HEK293 (cell line): ENCODE measurements around the gene SLC2A2.

Experiments used
- YY1 ChIP-seq: fragments of 450-650 bp; formaldehyde crosslinking; IDR thresholded peaks from 2 replicates; pipeline ENCODE4 v1.5.1; 2018; ENCODE audit warnings: missing biosample characterization, missing genetic modification characterization
- ZNF274 ChIP-seq, 2 experiments: fragments of 200-500 bp in 1 of 2; fragments of 450-650 bp in 1 of 2; sonication (Bioruptor generic) in 1 of 2; formaldehyde crosslinking in 1 of 2; IDR thresholded peaks; 2 replicates each; pipeline versions ENCODE4 v1.5.1 to v1.6.1; 2014 to 2016; ENCODE audit warnings: borderline replicate concordance in 1 of 2, inconsistent platforms in 1 of 2, low read length in 1 of 2, missing biosample characterization in 1 of 2, missing genetic modification characterization in 1 of 2
- ZNF510 ChIP-seq: fragments of 450-650 bp; formaldehyde crosslinking; IDR thresholded peaks from 2 replicates; pipeline ENCODE4 v1.5.1; 2018; ENCODE audit warnings: mild to moderate bottlenecking, missing genetic modification characterization, missing biosample characterization; ENCODE audit not compliant: insufficient replicate concordance
- ZNF561 ChIP-seq: fragments of 450-650 bp; IDR thresholded peaks from 2 replicates; pipeline ENCODE4 v1.5.1; 2018; ENCODE audit warnings: missing biosample characterization, missing genetic modification characterization, borderline replicate concordance
- ZNF571 ChIP-seq: fragments of 450-650 bp; formaldehyde crosslinking; IDR thresholded peaks from 2 replicates; pipeline ENCODE4 v1.5.0; 2017; ENCODE audit warnings: missing biosample characterization, missing genetic modification characterization
- TF ChIP-seq, protein P1 (sequence below): fragments of 450-650 bp; formaldehyde crosslinking; IDR thresholded peaks from 2 replicates; pipeline ENCODE4 v1.5.1; 2016; ENCODE audit warnings: missing biosample characterization, missing genetic modification characterization
- TF ChIP-seq, protein P2 (sequence below): fragments of 450-650 bp; formaldehyde crosslinking; IDR thresholded peaks from 2 replicates; pipeline ENCODE4 v1.5.1; 2016; ENCODE audit warnings: missing biosample characterization, missing genetic modification characterization

DNA sequence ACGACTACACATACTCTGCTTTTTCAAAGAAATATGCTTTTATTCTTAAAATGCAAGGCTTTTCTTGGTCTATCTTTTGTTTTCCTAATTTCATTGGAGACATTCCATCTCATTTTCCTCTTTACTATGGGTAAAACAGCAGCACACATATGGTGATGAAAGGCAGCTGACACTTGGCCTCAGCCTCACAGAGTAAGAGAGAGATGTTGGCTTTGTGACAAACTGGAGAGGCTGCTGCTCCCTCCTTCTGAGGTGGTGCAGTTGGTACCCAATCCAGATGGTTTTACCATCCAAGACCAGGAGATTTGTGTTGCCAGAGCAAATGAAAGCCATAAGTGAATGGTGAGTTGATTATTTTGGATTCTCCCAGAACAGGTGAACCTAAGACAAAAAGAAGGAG lies 13.2 kb upstream of the SLC2A2 start:
- TF ChIP-seq, protein P1, sequence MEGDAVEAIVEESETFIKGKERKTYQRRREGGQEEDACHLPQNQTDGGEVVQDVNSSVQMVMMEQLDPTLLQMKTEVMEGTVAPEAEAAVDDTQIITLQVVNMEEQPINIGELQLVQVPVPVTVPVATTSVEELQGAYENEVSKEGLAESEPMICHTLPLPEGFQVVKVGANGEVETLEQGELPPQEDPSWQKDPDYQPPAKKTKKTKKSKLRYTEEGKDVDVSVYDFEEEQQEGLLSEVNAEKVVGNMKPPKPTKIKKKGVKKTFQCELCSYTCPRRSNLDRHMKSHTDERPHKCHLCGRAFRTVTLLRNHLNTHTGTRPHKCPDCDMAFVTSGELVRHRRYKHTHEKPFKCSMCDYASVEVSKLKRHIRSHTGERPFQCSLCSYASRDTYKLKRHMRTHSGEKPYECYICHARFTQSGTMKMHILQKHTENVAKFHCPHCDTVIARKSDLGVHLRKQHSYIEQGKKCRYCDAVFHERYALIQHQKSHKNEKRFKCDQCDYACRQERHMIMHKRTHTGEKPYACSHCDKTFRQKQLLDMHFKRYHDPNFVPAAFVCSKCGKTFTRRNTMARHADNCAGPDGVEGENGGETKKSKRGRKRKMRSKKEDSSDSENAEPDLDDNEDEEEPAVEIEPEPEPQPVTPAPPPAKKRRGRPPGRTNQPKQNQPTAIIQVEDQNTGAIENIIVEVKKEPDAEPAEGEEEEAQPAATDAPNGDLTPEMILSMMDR (tag by site-specific recombination), result no peak
- TF ChIP-seq YY1 (tag by site-specific recombination) (no peak), ZNF510 (tag by site-specific recombination) (no peak), ZNF561 (tag by site-specific recombination) (no peak), ZNF571 (tag by site-specific recombination) (no peak), ZNF274 (IDR thresholded peaks at IDR 0.05; ENCODE audit: low read length) (no peak), ZNF274 (tag by site-specific recombination; IDR thresholded peaks at IDR 0.05; ENCODE audit: borderline replicate concordance) (no peak)
- TF ChIP-seq, protein P2, sequence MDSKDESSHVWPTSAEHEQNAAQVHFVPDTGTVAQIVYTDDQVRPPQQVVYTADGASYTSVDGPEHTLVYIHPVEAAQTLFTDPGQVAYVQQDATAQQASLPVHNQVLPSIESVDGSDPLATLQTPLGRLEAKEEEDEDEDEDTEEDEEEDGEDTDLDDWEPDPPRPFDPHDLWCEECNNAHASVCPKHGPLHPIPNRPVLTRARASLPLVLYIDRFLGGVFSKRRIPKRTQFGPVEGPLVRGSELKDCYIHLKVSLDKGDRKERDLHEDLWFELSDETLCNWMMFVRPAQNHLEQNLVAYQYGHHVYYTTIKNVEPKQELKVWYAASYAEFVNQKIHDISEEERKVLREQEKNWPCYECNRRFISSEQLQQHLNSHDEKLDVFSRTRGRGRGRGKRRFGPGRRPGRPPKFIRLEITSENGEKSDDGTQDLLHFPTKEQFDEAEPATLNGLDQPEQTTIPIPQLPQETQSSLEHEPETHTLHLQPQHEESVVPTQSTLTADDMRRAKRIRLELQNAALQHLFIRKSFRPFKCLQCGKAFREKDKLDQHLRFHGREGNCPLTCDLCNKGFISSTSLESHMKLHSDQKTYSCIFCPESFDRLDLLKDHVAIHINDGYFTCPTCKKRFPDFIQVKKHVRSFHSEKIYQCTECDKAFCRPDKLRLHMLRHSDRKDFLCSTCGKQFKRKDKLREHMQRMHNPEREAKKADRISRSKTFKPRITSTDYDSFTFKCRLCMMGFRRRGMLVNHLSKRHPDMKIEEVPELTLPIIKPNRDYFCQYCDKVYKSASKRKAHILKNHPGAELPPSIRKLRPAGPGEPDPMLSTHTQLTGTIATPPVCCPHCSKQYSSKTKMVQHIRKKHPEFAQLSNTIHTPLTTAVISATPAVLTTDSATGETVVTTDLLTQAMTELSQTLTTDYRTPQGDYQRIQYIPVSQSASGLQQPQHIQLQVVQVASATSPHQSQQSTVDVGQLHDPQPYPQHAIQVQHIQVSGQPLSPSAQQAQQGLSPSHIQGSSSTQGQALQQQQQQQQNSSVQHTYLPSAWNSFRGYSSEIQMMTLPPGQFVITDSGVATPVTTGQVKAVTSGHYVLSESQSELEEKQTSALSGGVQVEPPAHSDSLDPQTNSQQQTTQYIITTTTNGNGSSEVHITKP (tag by site-specific recombination), result no peak
